Panc1 (cell line): ENCODE data around the gene ZNF681. TPM values are rescaled to one million over a fixed set of nuclear protein-coding genes. Genes with fewer than 3 reads are reported as not detected.
"Not testable (repeated sequence)": the region's sequence is repeated elsewhere in the genome, so short reads cannot be mapped to it uniquely, and the experiment has no call there.

Experiments
- ATAC-seq: fragments of 200-7000 bp; cut with Tn5 transposase; 2 replicates; pipeline ENCODE4 v1.9.1; 2020; ENCODE audit warnings: mild to moderate bottlenecking, moderate library complexity
- BruUV-seq: library from RNA; stranded (reverse); fragments of 400-500 nt; replicated peaks from 2 replicates; lab custom pipeline; 2021; lab: Mats Ljungman, UMichigan
- CTCF ChIA-PET: fragments of 300-600 bp; sonication (Branson Sonifier 250); formaldehyde crosslinking; loops from one replicate; lab custom pipeline; 2022; ENCODE audit warnings: antibody characterized with exemption; lab: Charles Lee
- POLR2A ChIA-PET: fragments of 300-600 bp; sonication (Branson Sonifier 250); formaldehyde crosslinking; loops from one replicate; lab custom pipeline; 2022; ENCODE audit warnings: antibody characterized with exemption; lab: Charles Lee
- DNase-seq: peaks from one replicate; pipeline ENCODE4 v3.0.0-alpha.2; 2010; ENCODE audit warnings: low read depth, low spot score
- H3K27ac ChIP-seq: 2 replicates; pipeline ENCODE4 v1.5.1; 2011; ENCODE audit warnings: mild to moderate bottlenecking, low read length, inconsistent platforms
- H3K27me3 ChIP-seq: fragments of 200-500 bp; sonication (Bioruptor generic); 2 replicates; pipeline ENCODE4 v1.6.0; 2014; ENCODE audit warnings: low read length, inconsistent platforms; ENCODE audit not compliant: control insufficient read depth, insufficient read depth
- H3K36me3 ChIP-seq: fragments of 200-500 bp; sonication (Bioruptor generic); 2 replicates; pipeline ENCODE4 v1.5.1; 2014; ENCODE audit warnings: inconsistent platforms, mild to moderate bottlenecking, low read length, moderate library complexity; ENCODE audit not compliant: control insufficient read depth, insufficient read depth
- H3K4me1 ChIP-seq: 2 replicates; pipeline ENCODE4 v1.5.1; 2011; ENCODE audit warnings: inconsistent platforms, mild to moderate bottlenecking, low read length, moderate library complexity; ENCODE audit not compliant: control insufficient read depth, insufficient read depth
- H3K4me3 ChIP-seq, 2 experiments: 2 replicates each; pipeline ENCODE4 v1.5.1; 2011 to 2012; ENCODE audit warnings: low read depth in 2 of 2, low read length in 2 of 2, mild to moderate bottlenecking in 2 of 2, inconsistent platforms in 1 of 2, moderate library complexity in 1 of 2
- H3K9me3 ChIP-seq: fragments of 200-500 bp; sonication (Bioruptor generic); 2 replicates; pipeline ENCODE4 v1.5.1; 2014; ENCODE audit warnings: low read depth, mild to moderate bottlenecking, inconsistent platforms, low read length, moderate library complexity; ENCODE audit not compliant: control insufficient read depth, insufficient read depth
- CTCF ChIP-seq: fragments of 450-650 bp; IDR thresholded peaks from 2 replicates; pipeline ENCODE4 v1.5.1; 2017; ENCODE audit warnings: mild to moderate bottlenecking
- POLR2AphosphoS5 ChIP-seq: IDR thresholded peaks from 2 replicates; pipeline ENCODE4 v1.6.1; 2012; ENCODE audit warnings: mild to moderate bottlenecking, low read depth, low read length, moderate library complexity
- REST ChIP-seq, 2 experiments: IDR thresholded peaks; 2 replicates each; pipeline ENCODE4 v1.6.1; 2011 to 2012; ENCODE audit warnings: low read depth in 2 of 2, control low read depth in 1 of 2, low read length in 1 of 2, mild to moderate bottlenecking in 1 of 2, moderate library complexity in 1 of 2; ENCODE audit not compliant: insufficient read depth in 1 of 2
- SIN3A ChIP-seq: IDR thresholded peaks from 2 replicates; pipeline ENCODE4 v1.6.1; 2012; ENCODE audit warnings: low read depth, mild to moderate bottlenecking, low read length, moderate library complexity, borderline replicate concordance; ENCODE audit not compliant: insufficient read depth
- TCF7L2 ChIP-seq: IDR thresholded peaks from 2 replicates; pipeline ENCODE4 v1.6.1; 2011; ENCODE audit warnings: mild to moderate bottlenecking, low read depth, low read length, inconsistent platforms
- in situ Hi-C: cut with HindIII; loops from 2 replicates; pipeline ENCODE4 v1.10.0; 2016; ENCODE audit warnings: low sequenced_read_pairs, low pct_unique_long_range_greater_than_20kb
- intact Hi-C: fragments of 100-400 bp; cut with micrococcal nuclease; formaldehyde crosslinking; loops from one replicate; pipeline ENCODE4 v1.10.0; 2022; ENCODE audit not compliant: unreplicated experiment
- total RNA-seq: library from RNA; stranded (reverse); gene quantifications from one replicate; pipeline ENCODE4 v1.2.1, GENCODE V29; 2021; ENCODE audit not compliant: unreplicated experiment

ZNF681 gene
- total RNA-seq, 1 experiment from 2014 or later, result 2.0 TPM

GRCh38 chr19:23730729-23731465, 27.8 kb downstream of the ZNF681 start:
- CTCF ChIA-PET, H3K27ac ChIP-seq, BruUV-seq, intact Hi-C loops, in situ Hi-C loops, H3K36me3 ChIP-seq, H3K4me3 ChIP-seq, DNase-seq, H3K9me3 ChIP-seq, H3K27me3 ChIP-seq, ATAC-seq, H3K4me1 ChIP-seq: not testable (repeated sequence)
- POLR2A ChIA-PET, result interaction anchor here (0.6 kb wide), 1 partner anchor 89 kb away, joined by 3 read pairs; no protein-coding TSS in a partner anchor

DNA sequence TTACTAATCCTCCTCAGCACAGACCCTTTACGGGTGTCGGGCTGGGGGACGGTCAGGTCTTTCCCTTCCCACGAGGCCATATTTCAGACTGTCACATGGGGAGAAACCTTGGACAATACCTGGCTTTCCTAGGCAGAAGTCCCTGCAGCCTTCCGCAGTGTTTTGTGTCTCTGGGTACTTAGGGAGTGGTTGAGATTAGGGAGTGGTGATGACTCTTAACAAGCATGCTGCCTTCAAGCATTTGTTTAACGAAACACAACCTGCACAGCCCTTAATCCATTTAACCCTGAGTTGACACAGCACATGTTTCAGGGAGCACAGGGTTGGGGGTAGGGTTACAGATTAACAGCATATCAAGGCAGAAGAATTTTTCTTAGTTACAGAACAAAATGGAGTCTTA, 34.5 kb downstream of the ZNF681 start:
- in situ Hi-C loops, POLR2A ChIA-PET, H3K9me3 ChIP-seq, BruUV-seq, H3K4me1 ChIP-seq, CTCF ChIA-PET, H3K36me3 ChIP-seq, intact Hi-C loops, H3K27me3 ChIP-seq, ATAC-seq, H3K4me3 ChIP-seq, H3K27ac ChIP-seq, DNase-seq: not testable (repeated sequence)

- H3K27me3 ChIP-seq, result no peaks in the 10 kb centered on the region
- ChIA-PET CTCF (no interaction called here), POLR2A (no interaction called here)
- in situ Hi-C loops, result no loop called here
- no peak overlapping the region for H3K4me3 ChIP-seq
- H3K9me3 ChIP-seq, result no peaks in the 10 kb centered on the region
- intact Hi-C loops, result no loop called here
- BruUV-seq, result no TSS peak
- no peak for ATAC-seq
- H3K36me3 ChIP-seq, result no peaks in the 10 kb centered on the region
- no peak for TF ChIP-seq POLR2AphosphoS5
- TF ChIP-seq REST (IDR thresholded peaks at IDR 0.05; ENCODE audit: insufficient read depth in 1 of 2, low read depth in 2 of 2, low read length in 1 of 2), result no peak
- no peak for TF ChIP-seq SIN3A
- no peak for TF ChIP-seq TCF7L2
- TF ChIP-seq CTCF, result no peak
- H3K27ac ChIP-seq, result no peak overlapping the region
- DNase-seq, result no peak
- H3K4me1 ChIP-seq, result no peaks in the 10 kb centered on the region
Observed at GRCh38 chr19:23718802-23719201, 39.9 kb downstream of the ZNF681 start.
